ENCODE results near the gene ROGDI. TPM values are rescaled to one million over a fixed set of nuclear protein-coding genes. Genes with fewer than 3 reads are reported as not detected.
A peak's percentile ranks its signal among the peaks of the same experiment; 100 is the strongest.

Gene ROGDI
- total and polyA plus RNA-seq, 2 of the 13 experiments (the other 11 are each of a cell fraction or from before 2014, with no cell fraction given), result 19.2 to 42.1 TPM

- TF ChIP-seq BCL3 (CRISPR knock-in tag; IDR thresholded peaks at IDR 0.05), result 0 out of 2 replicates have a peak, but pooled peaks have one; percentile 28
- TF ChIP-seq ZNF703 (CRISPR knock-in tag; IDR thresholded peaks at IDR 0.05; ENCODE audit: borderline replicate concordance), result no peak
- TF ChIP-seq GATAD1 (CRISPR knock-in tag; IDR thresholded peaks at IDR 0.05), result peak; percentile 94
- no peak for TF ChIP-seq ZXDC (CRISPR knock-in tag; IDR thresholded peaks at IDR 0.05)
- no peak for TF ChIP-seq NR3C1 (CRISPR knock-in tag; IDR thresholded peaks at IDR 0.05)
- TF ChIP-seq HOXD1 (CRISPR knock-in tag; IDR thresholded peaks at IDR 0.05), result no peak
- peak; percentile 41 for TF ChIP-seq CCDC6 (CRISPR knock-in tag; IDR thresholded peaks at IDR 0.05)
- TF ChIP-seq EP300 (IDR thresholded peaks at IDR 0.05; ENCODE audit: low read depth in 2 of 2, low read length in 2 of 2), result no peak
- TF ChIP-seq EP300 (CRISPR knock-in tag; IDR thresholded peaks at IDR 0.05; ENCODE audit: borderline replicate concordance), result no peak
- TF ChIP-seq THRA (CRISPR knock-in tag; IDR thresholded peaks at IDR 0.05; ENCODE audit: borderline replicate concordance), result no peak; the same call in 1 of the 2 replicates
- 0 out of 2 replicates have a peak, but pooled peaks have one; percentile 26 for TF ChIP-seq ZMAT3 (CRISPR knock-in tag; conservative IDR thresholded peaks at IDR 0.05)
- TF ChIP-seq ZNF432 (CRISPR knock-in tag; IDR thresholded peaks at IDR 0.05; ENCODE audit: borderline replicate concordance), result no peak
- TF ChIP-seq ZFP36L1 (CRISPR knock-in tag; IDR thresholded peaks at IDR 0.05), result no peak
- TF ChIP-seq ZNF747 (CRISPR knock-in tag; IDR thresholded peaks at IDR 0.05; ENCODE audit: borderline replicate concordance), result peak; percentile 38; the same call in 1 of the 2 replicates
- TF ChIP-seq ZGPAT (CRISPR knock-in tag; IDR thresholded peaks at IDR 0.05), result peak; percentile 59; the same call in 1 of the 2 replicates
- TF ChIP-seq CREBL2 (CRISPR knock-in tag; IDR thresholded peaks at IDR 0.05; ENCODE audit: borderline replicate concordance), result no peak; the same call in 1 of the 2 replicates
- TF ChIP-seq ZNF343 (CRISPR knock-in tag; IDR thresholded peaks at IDR 0.05), result no peak; the same call in 1 of the 2 replicates
- no peak for TF ChIP-seq ZNF207 (IDR thresholded peaks at IDR 0.05; ENCODE audit: borderline replicate concordance)
- TF ChIP-seq MTA1 (CRISPR knock-in tag; IDR thresholded peaks at IDR 0.05; ENCODE audit: borderline replicate concordance), result no peak
- TF ChIP-seq DRAP1 (CRISPR knock-in tag; IDR thresholded peaks at IDR 0.05), result peak; percentile 74; the same call in 1 of the 2 replicates
- no peak for TF ChIP-seq U2AF1 (optimal IDR thresholded peaks at IDR 0.05; ENCODE audit: low read depth, low read length)
These were observed 44.7 kb upstream of the ROGDI start, which contains the start of the genes GLYR1 and UBN1 (continued) for GRCh38 chr16:4846901-4847773.
